Measurements from ENCODE around the gene CCNL1.
"Not testable (repeated sequence)": the region's sequence is repeated elsewhere in the genome, so short reads cannot be mapped to it uniquely, and the experiment has no call there.

CCNL1 gene

GRCh38 chr3:157103860-157104259 lies 56.1 kb downstream of the CCNL1 start:
- no peak for DNase-seq (ENCODE audit: low spot score)

GRCh38 chr3:157103280-157103679 lies 56.7 kb downstream of the CCNL1 start:
- DNase-seq (ENCODE audit: low spot score): no peak

GRCh38 chr3:157102595-157102994 lies 57.4 kb downstream of the CCNL1 start:
- not testable (repeated sequence) for DNase-seq (ENCODE audit: low spot score)

DNA sequence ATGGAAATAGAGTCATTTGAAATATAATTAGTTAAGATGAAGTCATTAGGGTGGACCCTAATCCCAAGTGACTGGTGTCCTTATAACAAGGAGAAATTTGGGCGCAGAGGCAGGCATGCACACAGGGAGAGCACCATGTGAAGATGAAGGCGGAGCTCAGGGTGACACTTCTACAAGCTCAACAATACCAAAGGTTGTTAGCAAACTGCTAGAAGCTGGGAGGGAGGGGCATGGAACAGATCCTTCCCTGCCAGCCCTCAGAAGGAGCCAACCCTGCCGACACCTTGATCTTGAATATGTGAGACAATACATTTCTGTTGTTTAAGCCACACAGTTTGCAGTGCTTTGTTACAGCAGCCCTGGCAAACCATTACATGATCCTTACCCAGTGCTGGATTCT lies 57.8 kb downstream of the CCNL1 start:
- DNase-seq (ENCODE audit: low spot score): no peak

DNA sequence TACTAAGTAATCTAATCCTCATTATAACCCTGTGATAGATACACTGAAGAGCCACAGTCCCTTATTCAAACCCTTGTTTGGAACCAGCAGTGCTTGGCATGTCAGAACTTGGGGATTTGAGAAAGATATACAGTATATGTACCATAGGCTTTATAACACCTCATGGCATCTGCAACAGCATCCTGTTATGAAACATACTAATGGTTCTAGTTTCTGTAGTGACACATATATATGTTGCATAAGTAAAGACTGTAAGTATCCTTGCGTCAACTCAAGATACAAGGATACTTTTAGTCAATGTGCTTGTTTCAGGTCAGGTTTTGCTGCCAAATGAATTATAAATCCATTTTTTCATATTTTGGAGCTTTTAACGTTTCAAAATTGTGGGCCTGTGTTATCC lies 58.5 kb downstream of the CCNL1 start:
- no peak for DNase-seq (ENCODE audit: low spot score)

DNA sequence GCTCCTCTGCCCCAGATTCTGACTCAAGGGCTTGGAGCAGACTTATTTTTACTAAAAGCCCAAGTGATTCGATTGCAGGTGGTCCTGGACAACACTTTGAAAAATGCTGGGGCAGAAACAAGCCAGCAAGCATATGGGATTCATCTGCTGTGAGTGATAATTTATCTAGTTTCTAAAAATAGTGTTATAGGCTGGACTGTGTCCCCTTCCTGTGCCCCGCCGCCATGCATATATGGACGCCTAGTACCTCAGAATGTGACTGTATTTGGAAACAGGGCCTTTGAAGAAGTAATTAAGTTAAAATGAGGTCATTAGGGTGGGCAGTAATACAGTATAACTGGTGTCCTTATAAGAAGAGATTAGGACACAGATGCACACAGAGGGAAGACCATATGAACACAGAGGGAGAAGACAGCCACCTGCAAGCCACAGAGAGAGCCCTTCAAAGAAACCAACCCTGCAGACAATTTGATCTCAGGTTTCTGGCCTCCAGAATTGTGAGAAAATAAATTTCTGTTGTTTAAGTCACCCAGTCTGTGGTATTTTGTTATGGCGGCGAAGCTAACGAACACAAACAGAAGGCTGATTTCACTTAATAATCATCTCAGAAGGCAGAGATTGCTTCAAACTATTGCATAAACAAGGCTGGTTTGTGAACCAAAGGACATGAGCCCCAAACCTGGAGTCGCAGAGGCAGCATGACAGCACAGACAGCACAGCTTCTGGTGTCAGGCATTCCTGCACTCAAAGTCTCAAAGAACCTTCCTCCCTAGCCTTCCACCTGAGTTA lies 59.1 kb downstream of the CCNL1 start:
- DNase-seq (ENCODE audit: low spot score): no peak

DNA sequence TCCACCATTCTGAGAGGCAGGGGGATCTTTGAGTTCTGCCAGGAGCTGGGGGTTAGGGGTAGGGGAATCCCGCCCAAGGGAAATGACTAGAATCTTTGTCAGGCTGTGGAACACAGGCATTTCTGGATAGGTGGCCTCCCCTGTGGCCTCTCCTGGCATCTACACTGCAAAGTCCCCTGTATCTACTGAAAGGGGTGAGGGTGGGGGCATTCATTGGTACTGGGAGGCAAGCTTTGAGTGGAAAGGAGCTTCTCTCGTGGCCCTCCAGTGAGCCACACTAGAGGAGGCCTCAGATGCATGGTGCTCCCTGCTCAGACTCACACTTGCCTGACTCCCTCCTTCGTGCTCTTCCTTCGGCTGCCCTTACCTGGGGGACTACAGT lies 59.9 kb downstream of the CCNL1 start:
- no peak for DNase-seq (ENCODE audit: low spot score)

DNA sequence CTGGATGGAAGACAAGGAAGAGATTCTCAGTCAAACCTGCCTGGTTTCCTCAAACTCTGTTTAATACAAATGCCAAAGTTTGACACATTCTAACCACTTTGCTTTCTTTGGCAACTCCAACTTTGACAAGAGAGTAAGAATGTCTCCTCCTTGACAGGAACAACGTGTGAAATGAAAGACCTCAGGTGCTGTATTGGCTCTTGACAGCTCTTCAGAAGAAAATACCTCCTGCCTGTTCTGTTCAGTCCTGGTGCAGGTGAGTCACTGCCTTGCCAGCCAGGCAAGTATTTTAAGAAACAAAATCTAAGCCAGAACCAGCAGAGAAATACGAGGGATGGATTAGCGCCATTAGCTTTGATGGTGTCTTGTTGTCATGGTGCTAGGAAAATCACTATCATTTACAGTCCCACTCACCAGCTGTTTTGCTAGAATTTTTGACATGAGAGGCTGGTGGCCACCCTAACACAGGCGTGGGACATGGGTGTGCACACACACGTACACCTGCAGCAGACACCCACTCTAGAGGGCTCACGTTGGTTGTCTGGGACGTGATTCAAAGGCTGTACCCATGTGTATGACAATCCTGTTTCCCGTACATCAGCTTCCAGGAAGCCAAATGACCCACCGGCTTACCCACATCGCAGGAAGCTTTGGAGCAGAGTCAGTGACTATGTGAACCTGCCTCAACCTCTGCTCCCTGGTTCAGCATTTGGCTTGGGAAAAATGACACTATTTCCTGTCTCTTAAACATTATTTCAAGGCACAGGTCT lies 60.4 kb downstream of the CCNL1 start:
- DNase-seq (ENCODE audit: low spot score): peak; percentile 62

- DNase-seq (ENCODE audit: low spot score): no peak
These were observed 61.1 kb downstream of the CCNL1 start for GRCh38 chr3:157098823-157099185.

GRCh38 chr3:157098121-157098822 lies 61.7 kb downstream of the CCNL1 start:
- DNase-seq (ENCODE audit: low spot score): no peak
